ENCODE results near the gene TOX3.

The TOX3 gene

GRCh38 chr16:52568983-52569690 is 22.2 kb upstream of the TOX3 start:
- no peak for DNase-seq
- Histone ChIP-seq H2BK5ac (ENCODE audit: low read length) (no peak overlapping the region), H3K23ac (ENCODE audit: low read length) (no peak overlapping the region), H4K5ac (ENCODE audit: low read length) (no peak overlapping the region), H3K79me2 (ENCODE audit: control insufficient read depth, insufficient read depth, low read length) (no peaks in the 10 kb centered on the region), H3K79me1 (ENCODE audit: low read length) (no peaks in the 10 kb centered on the region), H3K18ac (ENCODE audit: low read length) (no peak overlapping the region), H2BK120ac (ENCODE audit: low read depth, low read length) (no peak overlapping the region), H3K4ac (ENCODE audit: low read depth, low read length) (no peak overlapping the region), H2AK5ac (ENCODE audit: low read length) (no peak overlapping the region), H3K4me3 (ENCODE audit: low read length) (no peak overlapping the region), H3K27ac (ENCODE audit: low read depth, low read length) (no peak overlapping the region), H3K4me1 (ENCODE audit: control insufficient read depth, low read depth, low read length) (no peaks in the 10 kb centered on the region), H3K9ac (ENCODE audit: low read length) (no peak overlapping the region), H3K56ac (ENCODE audit: low read length) (no peak overlapping the region), H3K4me2 (ENCODE audit: low read length) (no peak overlapping the region), H4K8ac (ENCODE audit: low read depth, low read length) (no peak overlapping the region), H3K27me3 (ENCODE audit: insufficient read depth, low read length, poor library complexity) (no peaks in the 10 kb centered on the region), H3K36me3 (ENCODE audit: control insufficient read depth, insufficient read depth, low read length) (no peaks in the 10 kb centered on the region), H2BK15ac (replicated peaks; ENCODE audit: low read depth) (no peak overlapping the region)
- no CpG with 5 or more reads among the region's 3 CpGs for whole genome bisulfite sequencing (ENCODE audit: extremely low coverage, insufficient coverage, low lambda C conversion rate)

GRCh38 chr16:52568495-52568894 is 21.6 kb upstream of the TOX3 start:
- Histone ChIP-seq H3K4ac (ENCODE audit: low read depth, low read length) (no peak overlapping the region), H3K18ac (ENCODE audit: low read length) (no peak overlapping the region), H4K5ac (ENCODE audit: low read length) (no peak overlapping the region), H3K27me3 (ENCODE audit: insufficient read depth, low read length, poor library complexity) (no peaks in the 10 kb centered on the region), H2AK5ac (ENCODE audit: low read length) (no peak overlapping the region), H4K8ac (ENCODE audit: low read depth, low read length) (no peak overlapping the region), H3K9ac (ENCODE audit: low read length) (no peak overlapping the region), H2BK5ac (ENCODE audit: low read length) (no peak overlapping the region), H3K23ac (ENCODE audit: low read length) (no peak overlapping the region), H3K79me2 (ENCODE audit: control insufficient read depth, insufficient read depth, low read length) (no peaks in the 10 kb centered on the region), H3K27ac (ENCODE audit: low read depth, low read length) (no peak overlapping the region), H3K4me1 (ENCODE audit: control insufficient read depth, low read depth, low read length) (no peaks in the 10 kb centered on the region), H2BK15ac (replicated peaks; ENCODE audit: low read depth) (no peak overlapping the region), H3K36me3 (ENCODE audit: control insufficient read depth, insufficient read depth, low read length) (no peaks in the 10 kb centered on the region), H3K79me1 (ENCODE audit: low read length) (no peaks in the 10 kb centered on the region), H3K4me2 (ENCODE audit: low read length) (no peak overlapping the region), H2BK120ac (ENCODE audit: low read depth, low read length) (no peak overlapping the region), H3K56ac (ENCODE audit: low read length) (no peak overlapping the region), H3K4me3 (ENCODE audit: low read length) (no peak overlapping the region)
- DNase-seq = no peak
- no CpG with 5 or more reads among the region's 1 CpG for WGBS (ENCODE audit: extremely low coverage, insufficient coverage, low lambda C conversion rate)

- no peak overlapping the region for H3K56ac ChIP-seq (ENCODE audit: low read length)
- no peak overlapping the region for H3K4ac ChIP-seq (ENCODE audit: low read depth, low read length)
- H3K36me3 ChIP-seq (ENCODE audit: control insufficient read depth, insufficient read depth, low read length) = no peaks in the 10 kb centered on the region
- H3K4me3 ChIP-seq (ENCODE audit: low read length) = no peak overlapping the region
- no peak overlapping the region for H3K9ac ChIP-seq (ENCODE audit: low read length)
- no peak for DNase-seq
- H2BK120ac ChIP-seq (ENCODE audit: low read depth, low read length) = no peak overlapping the region
- WGBS (ENCODE audit: extremely low coverage, insufficient coverage, low lambda C conversion rate) = no CpG with 5 or more reads among the region's 4 CpGs
- no peak overlapping the region for H3K18ac ChIP-seq (ENCODE audit: low read length)
- no peak overlapping the region for H3K4me2 ChIP-seq (ENCODE audit: low read length)
- H3K79me2 ChIP-seq (ENCODE audit: control insufficient read depth, insufficient read depth, low read length) = no peaks in the 10 kb centered on the region
- no peak overlapping the region for H2BK15ac ChIP-seq (replicated peaks; ENCODE audit: low read depth)
- H3K23ac ChIP-seq (ENCODE audit: low read length) = no peak overlapping the region
- no peak overlapping the region for H2AK5ac ChIP-seq (ENCODE audit: low read length)
- no peak overlapping the region for H3K27ac ChIP-seq (ENCODE audit: low read depth, low read length)
- no peak overlapping the region for H4K8ac ChIP-seq (ENCODE audit: low read depth, low read length)
- no peaks in the 10 kb centered on the region for H3K27me3 ChIP-seq (ENCODE audit: insufficient read depth, low read length, poor library complexity)
- H2BK5ac ChIP-seq (ENCODE audit: low read length) = no peak overlapping the region
- H4K5ac ChIP-seq (ENCODE audit: low read length) = no peak overlapping the region
- H3K4me1 ChIP-seq (ENCODE audit: control insufficient read depth, low read depth, low read length) = no peaks in the 10 kb centered on the region
- no peaks in the 10 kb centered on the region for H3K79me1 ChIP-seq (ENCODE audit: low read length)
These were observed 20.2 kb upstream of the TOX3 start for GRCh38 chr16:52567193-52567592.

- no peak overlapping the region for H2BK15ac ChIP-seq (replicated peaks; ENCODE audit: low read depth)
- H4K5ac ChIP-seq (ENCODE audit: low read length) = no peak overlapping the region
- no peak for DNase-seq
- H3K4me2 ChIP-seq (ENCODE audit: low read length) = no peak overlapping the region
- H3K4me3 ChIP-seq (ENCODE audit: low read length) = no peak overlapping the region
- no peak overlapping the region for H2BK5ac ChIP-seq (ENCODE audit: low read length)
- no CpG with 5 or more reads among the region's 3 CpGs for WGBS (ENCODE audit: extremely low coverage, insufficient coverage, low lambda C conversion rate)
- no peak overlapping the region for H2AK5ac ChIP-seq (ENCODE audit: low read length)
- no peaks in the 10 kb centered on the region for H3K36me3 ChIP-seq (ENCODE audit: control insufficient read depth, insufficient read depth, low read length)
- H3K4ac ChIP-seq (ENCODE audit: low read depth, low read length) = no peak overlapping the region
- H2BK120ac ChIP-seq (ENCODE audit: low read depth, low read length) = no peak overlapping the region
- H3K56ac ChIP-seq (ENCODE audit: low read length) = no peak overlapping the region
- H3K4me1 ChIP-seq (ENCODE audit: control insufficient read depth, low read depth, low read length) = no peaks in the 10 kb centered on the region
- H3K9ac ChIP-seq (ENCODE audit: low read length) = no peak overlapping the region
- H3K27me3 ChIP-seq (ENCODE audit: insufficient read depth, low read length, poor library complexity) = no peaks in the 10 kb centered on the region
- no peaks in the 10 kb centered on the region for H3K79me2 ChIP-seq (ENCODE audit: control insufficient read depth, insufficient read depth, low read length)
- no peak overlapping the region for H3K18ac ChIP-seq (ENCODE audit: low read length)
- H3K23ac ChIP-seq (ENCODE audit: low read length) = no peak overlapping the region
- no peak overlapping the region for H4K8ac ChIP-seq (ENCODE audit: low read depth, low read length)
- H3K79me1 ChIP-seq (ENCODE audit: low read length) = no peaks in the 10 kb centered on the region
- H3K27ac ChIP-seq (ENCODE audit: low read depth, low read length) = no peak overlapping the region
These were observed 17.0 kb upstream of the TOX3 start for GRCh38 chr16:52563767-52564611.

GRCh38 chr16:52562770-52563169 is 15.8 kb upstream of the TOX3 start:
- no peak overlapping the region for H2BK15ac ChIP-seq (replicated peaks; ENCODE audit: low read depth)
- no peak for DNase-seq
- no peak overlapping the region for H4K5ac ChIP-seq (ENCODE audit: low read length)
- H3K23ac ChIP-seq (ENCODE audit: low read length) = no peak overlapping the region
- H3K56ac ChIP-seq (ENCODE audit: low read length) = no peak overlapping the region
- no peak overlapping the region for H2BK120ac ChIP-seq (ENCODE audit: low read depth, low read length)
- no peak overlapping the region for H2AK5ac ChIP-seq (ENCODE audit: low read length)
- H3K27ac ChIP-seq (ENCODE audit: low read depth, low read length) = no peak overlapping the region
- WGBS (ENCODE audit: extremely low coverage, insufficient coverage, low lambda C conversion rate) = no CpG with 5 or more reads among the region's 5 CpGs
- H3K4me3 ChIP-seq (ENCODE audit: low read length) = no peak overlapping the region
- no peak overlapping the region for H3K9ac ChIP-seq (ENCODE audit: low read length)
- H3K36me3 ChIP-seq (ENCODE audit: control insufficient read depth, insufficient read depth, low read length) = no peaks in the 10 kb centered on the region
- H3K79me2 ChIP-seq (ENCODE audit: control insufficient read depth, insufficient read depth, low read length) = no peaks in the 10 kb centered on the region
- H3K4ac ChIP-seq (ENCODE audit: low read depth, low read length) = no peak overlapping the region
- H3K27me3 ChIP-seq (ENCODE audit: insufficient read depth, low read length, poor library complexity) = no peaks in the 10 kb centered on the region
- no peak overlapping the region for H2BK5ac ChIP-seq (ENCODE audit: low read length)
- no peaks in the 10 kb centered on the region for H3K79me1 ChIP-seq (ENCODE audit: low read length)
- H3K4me2 ChIP-seq (ENCODE audit: low read length) = no peak overlapping the region
- H4K8ac ChIP-seq (ENCODE audit: low read depth, low read length) = no peak overlapping the region
- no peaks in the 10 kb centered on the region for H3K4me1 ChIP-seq (ENCODE audit: control insufficient read depth, low read depth, low read length)
- no peak overlapping the region for H3K18ac ChIP-seq (ENCODE audit: low read length)
